Endothelial cell of umbilical vein (primary cell): ENCODE data around the gene HSP90AA1. TPM values are rescaled to one million over a fixed set of nuclear protein-coding genes. Genes with fewer than 3 reads are reported as not detected.

Source experiments
- BruUV-seq: library from RNA; stranded (reverse); fragments of 400-500 nt; replicated peaks from 2 replicates; lab custom pipeline; 2021; lab: Mats Ljungman, UMichigan
- CTCF ChIA-PET: fragments of 300-600, 350-600 bp; sonication (Branson Sonifier 250); formaldehyde crosslinking; loops from one replicate; lab custom pipeline; 2021; ENCODE audit warnings: antibody characterized with exemption, inconsistent platforms; lab: Charles Lee
- POLR2A ChIA-PET: fragments of 300-600, 350-600 bp; sonication (Branson Sonifier 250); formaldehyde crosslinking; loops from one replicate; lab custom pipeline; 2021; ENCODE audit warnings: antibody characterized with exemption, inconsistent platforms; lab: Charles Lee
- DNase-seq: peaks from one replicate; pipeline ENCODE4 v3.0.0-alpha.2; 2011; ENCODE audit warnings: low read depth, low spot score
- FAIRE-seq: peaks from 2 replicates; lab custom pipeline; 2011; peaks lifted over from hg19 to GRCh38; lab: Jason Lieb, UNC
- H2AFZ ChIP-seq: 2 replicates; pipeline ENCODE4 v1.6.0; 2012; ENCODE audit warnings: low read depth, low read length, control low read depth, inconsistent platforms
- H3K27ac ChIP-seq: 2 replicates; pipeline ENCODE4 v1.5.1; 2011; ENCODE audit warnings: low read depth, mild to moderate bottlenecking, control low read depth, low read length, moderate library complexity; ENCODE audit not compliant: insufficient read depth
- H3K27me3 ChIP-seq, 2 experiments: 2 replicates each; pipeline versions ENCODE4 v1.6.0 to v1.6.1; 2011; ENCODE audit warnings: low read length in 2 of 2, mixed read lengths in 1 of 2; ENCODE audit not compliant: control insufficient read depth in 2 of 2, insufficient read depth in 2 of 2
- H3K36me3 ChIP-seq, 2 experiments: 2 replicates in 1 of 2; 3 replicates in 1 of 2; pipeline ENCODE4 v1.5.1; 2011; ENCODE audit warnings: low read length in 2 of 2, mild to moderate bottlenecking in 1 of 2, moderate library complexity in 1 of 2; ENCODE audit not compliant: control insufficient read depth in 2 of 2, insufficient read depth in 2 of 2; ENCODE audit errors: extremely low read depth in 1 of 2
- H3K4me1 ChIP-seq: 3 replicates; pipeline ENCODE4 v1.5.1; 2011; ENCODE audit warnings: mild to moderate bottlenecking, low read length; ENCODE audit not compliant: control insufficient read depth, insufficient read depth; ENCODE audit errors: extremely low read depth
- H3K4me2 ChIP-seq: 2 replicates; pipeline ENCODE4 v1.6.1; 2011; ENCODE audit warnings: low read length, control low read depth, mixed read lengths; ENCODE audit not compliant: insufficient read depth
- H3K4me3 ChIP-seq, 3 experiments: fragments of 200-600 bp in 1 of 3; sonication (generic), shearing (Covaris generic) in 1 of 3; replicated peaks in 1 of 3; 2 replicates each; pipeline ENCODE4 v1.5.1; 2011 to 2016; ENCODE audit warnings: control low read depth in 3 of 3, low read length in 3 of 3, mild to moderate bottlenecking in 2 of 3, inconsistent platforms in 1 of 3, low read depth in 1 of 3, moderate library complexity in 1 of 3; ENCODE audit not compliant: insufficient read depth in 1 of 3
- H3K79me2 ChIP-seq: 2 replicates; pipeline ENCODE4 v1.6.0; 2012; ENCODE audit warnings: low read length, inconsistent platforms; ENCODE audit not compliant: control insufficient read depth, insufficient read depth
- H3K9ac ChIP-seq: replicated peaks from 2 replicates; pipeline ENCODE3; 2011; ENCODE audit warnings: low read length, control low read depth; ENCODE audit not compliant: insufficient read depth; ENCODE audit errors: extremely low read depth
- H3K9me1 ChIP-seq: replicated peaks from 3 replicates; pipeline ENCODE4 v1.6.0; 2011; ENCODE audit warnings: mild to moderate bottlenecking, low read length; ENCODE audit not compliant: control insufficient read depth, insufficient read depth; ENCODE audit errors: extremely low read depth
- H3K9me3 ChIP-seq: replicated peaks from 2 replicates; pipeline ENCODE4 v1.5.1; 2012; ENCODE audit warnings: low read length, inconsistent platforms; ENCODE audit not compliant: control insufficient read depth, insufficient read depth
- H4K20me1 ChIP-seq: replicated peaks from 2 replicates; pipeline ENCODE3; 2011; ENCODE audit warnings: mild to moderate bottlenecking, low read length; ENCODE audit not compliant: control insufficient read depth, insufficient read depth; ENCODE audit errors: extremely low read depth
- EZH2 ChIP-seq: IDR thresholded peaks from 2 replicates; pipeline ENCODE4 v1.6.1; 2012; ENCODE audit warnings: borderline replicate concordance, low read depth, mild to moderate bottlenecking, moderate library complexity, low read length, inconsistent platforms; ENCODE audit not compliant: severe bottlenecking
- FOS ChIP-seq: IDR thresholded peaks from 2 replicates; pipeline ENCODE4 v1.6.1; 2011; ENCODE audit warnings: mild to moderate bottlenecking, low read length, moderate library complexity, borderline replicate concordance; ENCODE audit not compliant: insufficient read depth
- GATA2 ChIP-seq: IDR thresholded peaks from 2 replicates; pipeline ENCODE4 v1.7.0; 2011; ENCODE audit warnings: low read depth, mild to moderate bottlenecking, moderate library complexity, mixed read lengths, low read length; ENCODE audit not compliant: insufficient read length, insufficient read depth
- JUN ChIP-seq: IDR thresholded peaks from 2 replicates; pipeline ENCODE4 v1.6.1; 2011; ENCODE audit warnings: borderline replicate concordance, low read depth; ENCODE audit not compliant: insufficient read length, insufficient read depth
- MYC ChIP-seq: IDR thresholded peaks from one replicate; pipeline ENCODE4 v1.6.1; 2011; ENCODE audit warnings: mild to moderate bottlenecking, low read depth, low read length
- POLR2A ChIP-seq: IDR thresholded peaks from 2 replicates; pipeline ENCODE4 v1.6.1; 2012; ENCODE audit warnings: low read depth, mild to moderate bottlenecking, control low read depth, low read length
- POLR2AphosphoS5 ChIP-seq: IDR thresholded peaks from 2 replicates; pipeline ENCODE4 v1.6.1; 2012; ENCODE audit warnings: low read depth, mild to moderate bottlenecking, control low read depth, low read length, moderate library complexity; ENCODE audit not compliant: insufficient read depth
- dilution Hi-C: fragments of 300-500 bp; cut with MboI; formaldehyde crosslinking; loops from one replicate; pipeline ENCODE4 v1.15.0; 2019; ENCODE audit warnings: low sequenced_read_pairs; ENCODE audit not compliant: extremely low pct_ligation_motif_present
- intact Hi-C: fragments of 100-400 bp; cut with micrococcal nuclease; formaldehyde crosslinking; loops from one replicate; pipeline ENCODE4 v1.10.0; 2022
- polyA plus RNA-seq, 4 experiments: library from polyadenylated mRNA; depleted of rRNA in 3 of 4; stranded (reverse) in 3 of 4; unstranded in 1 of 4; fragments of >200 nt; gene quantifications; 2 replicates each; pipeline versions ENCODE4 v1.2.1 to v1.2.3, GENCODE V29; 2011 to 2012; ENCODE audit warnings: missing spikeins in 1 of 4
- total RNA-seq: library from RNA; stranded (reverse); gene quantifications from 2 replicates; pipeline ENCODE4 v1.2.3, GENCODE V29; 2021
- TF ChIP-seq, protein P1 (sequence below), 2 donors: IDR thresholded peaks; 1 replicate in 1 of 2; 2 replicates in 1 of 2; pipeline ENCODE4 v1.5.1; 2011; ENCODE audit warnings: low read length in 2 of 2, mild to moderate bottlenecking in 2 of 2, moderate library complexity in 2 of 2, control low read depth in 1 of 2, inconsistent platforms in 1 of 2, low read depth in 1 of 2; ENCODE audit not compliant: insufficient read depth in 1 of 2; ENCODE audit errors: extremely low read depth in 1 of 2
- TF ChIP-seq, protein P2 (sequence below): IDR thresholded peaks from 2 replicates; pipeline ENCODE4 v1.6.1; 2011; ENCODE audit not compliant: insufficient read depth, insufficient read length

HSP90AA1 gene
- total and polyA plus RNA-seq, 2 donors (not counting 3 experiments of a cell fraction or from before 2014, with no cell fraction given) = 266 to 540 TPM

DNA sequence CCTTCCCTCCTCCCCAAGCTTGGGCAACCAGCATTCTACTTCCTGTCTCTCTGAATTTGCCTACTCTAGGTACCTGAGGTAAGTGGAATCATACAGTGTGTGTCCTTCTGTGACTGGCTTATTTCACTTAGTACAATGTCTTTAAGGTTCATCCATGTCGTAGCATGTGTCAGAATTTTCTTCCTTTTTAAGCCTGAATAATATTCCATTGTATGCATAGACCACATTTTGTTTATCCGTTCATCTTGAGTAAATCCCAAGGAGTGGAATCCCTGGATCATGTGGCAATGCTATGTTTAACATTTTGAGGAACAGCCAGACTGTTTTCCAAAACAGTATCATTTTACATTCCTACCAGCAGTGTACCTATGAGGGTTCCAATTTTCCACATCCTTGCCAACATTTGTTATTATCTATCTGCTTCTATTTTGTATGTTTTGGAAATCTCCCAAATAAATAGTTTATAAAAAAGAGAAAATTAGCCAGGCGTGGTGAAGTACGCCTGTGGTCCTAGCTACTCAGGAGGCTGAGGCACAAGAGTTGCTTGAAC is 12.4 kb downstream of the HSP90AA1 start:
- no peak for TF ChIP-seq POLR2A
- no peak for TF ChIP-seq FOS
- no peak for TF ChIP-seq JUN
- no peak for TF ChIP-seq GATA2
- TF ChIP-seq, protein P1, sequence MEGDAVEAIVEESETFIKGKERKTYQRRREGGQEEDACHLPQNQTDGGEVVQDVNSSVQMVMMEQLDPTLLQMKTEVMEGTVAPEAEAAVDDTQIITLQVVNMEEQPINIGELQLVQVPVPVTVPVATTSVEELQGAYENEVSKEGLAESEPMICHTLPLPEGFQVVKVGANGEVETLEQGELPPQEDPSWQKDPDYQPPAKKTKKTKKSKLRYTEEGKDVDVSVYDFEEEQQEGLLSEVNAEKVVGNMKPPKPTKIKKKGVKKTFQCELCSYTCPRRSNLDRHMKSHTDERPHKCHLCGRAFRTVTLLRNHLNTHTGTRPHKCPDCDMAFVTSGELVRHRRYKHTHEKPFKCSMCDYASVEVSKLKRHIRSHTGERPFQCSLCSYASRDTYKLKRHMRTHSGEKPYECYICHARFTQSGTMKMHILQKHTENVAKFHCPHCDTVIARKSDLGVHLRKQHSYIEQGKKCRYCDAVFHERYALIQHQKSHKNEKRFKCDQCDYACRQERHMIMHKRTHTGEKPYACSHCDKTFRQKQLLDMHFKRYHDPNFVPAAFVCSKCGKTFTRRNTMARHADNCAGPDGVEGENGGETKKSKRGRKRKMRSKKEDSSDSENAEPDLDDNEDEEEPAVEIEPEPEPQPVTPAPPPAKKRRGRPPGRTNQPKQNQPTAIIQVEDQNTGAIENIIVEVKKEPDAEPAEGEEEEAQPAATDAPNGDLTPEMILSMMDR (IDR thresholded peaks at IDR 0.05; ENCODE audit: extremely low read depth in 1 of 2, insufficient read depth in 1 of 2, low read depth in 1 of 2, low read length in 2 of 2) = no peak
- TF ChIP-seq MYC = no peak
- no peak for TF ChIP-seq POLR2AphosphoS5
- TF ChIP-seq, protein P2, sequence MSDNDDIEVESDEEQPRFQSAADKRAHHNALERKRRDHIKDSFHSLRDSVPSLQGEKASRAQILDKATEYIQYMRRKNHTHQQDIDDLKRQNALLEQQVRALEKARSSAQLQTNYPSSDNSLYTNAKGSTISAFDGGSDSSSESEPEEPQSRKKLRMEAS = no peak
- TF ChIP-seq EZH2 = no peak
- Histone ChIP-seq H3K4me3 (no peak overlapping the region), H3K27me3 (no peaks in the 10 kb centered on the region), H3K79me2 (no peaks in the 10 kb centered on the region), H3K9me1 (no peaks in the 10 kb centered on the region), H3K27ac (no peak overlapping the region), H4K20me1 (no peaks in the 10 kb centered on the region), H3K36me3 (peaks cover 3% of the 10 kb centered on the region in 2 experiments), H3K4me2 (no peak overlapping the region), H3K9me3 (no peaks in the 10 kb centered on the region), H3K4me1 (peaks cover 8% of the 10 kb centered on the region), H3K9ac (no peak overlapping the region), H2AFZ (no peak overlapping the region)
- dilution Hi-C loops = no loop called here
- POLR2A ChIA-PET = interaction anchor here (0.7 kb wide), 1 partner anchor 11 kb away, joined by 6 read pairs; no protein-coding TSS in a partner anchor
- intact Hi-C loops = no loop called here
- no peak for DNase-seq
- CTCF ChIA-PET = no interaction called here
- BruUV-seq = no TSS peak
- no peak for FAIRE-seq
